GM18505 (cell line): ENCODE results near the gene BOC.

Experiments
- ATAC-seq: cut with Tn5 transposase; IDR thresholded peaks from one replicate; pipeline ENCODE4 v1.9.1; 2021; ENCODE audit not compliant: unreplicated experiment
- POLR2A ChIP-seq: IDR thresholded peaks from 4 replicates; pipeline ENCODE4 v1.6.1; 2011; ENCODE audit warnings: borderline replicate concordance; ENCODE audit not compliant: insufficient read depth, insufficient read length; ENCODE audit errors: extremely low read depth

Gene BOC

GRCh38 chr3:113331187-113331586 is 119.8 kb downstream of the BOC start:
- TF ChIP-seq POLR2A: no peak
- ATAC-seq: no peak
